Measurements from ENCODE around the gene ERI2.
A peak's percentile ranks its signal among the peaks of the same experiment; 100 is the strongest.

ERI2 gene

DNA sequence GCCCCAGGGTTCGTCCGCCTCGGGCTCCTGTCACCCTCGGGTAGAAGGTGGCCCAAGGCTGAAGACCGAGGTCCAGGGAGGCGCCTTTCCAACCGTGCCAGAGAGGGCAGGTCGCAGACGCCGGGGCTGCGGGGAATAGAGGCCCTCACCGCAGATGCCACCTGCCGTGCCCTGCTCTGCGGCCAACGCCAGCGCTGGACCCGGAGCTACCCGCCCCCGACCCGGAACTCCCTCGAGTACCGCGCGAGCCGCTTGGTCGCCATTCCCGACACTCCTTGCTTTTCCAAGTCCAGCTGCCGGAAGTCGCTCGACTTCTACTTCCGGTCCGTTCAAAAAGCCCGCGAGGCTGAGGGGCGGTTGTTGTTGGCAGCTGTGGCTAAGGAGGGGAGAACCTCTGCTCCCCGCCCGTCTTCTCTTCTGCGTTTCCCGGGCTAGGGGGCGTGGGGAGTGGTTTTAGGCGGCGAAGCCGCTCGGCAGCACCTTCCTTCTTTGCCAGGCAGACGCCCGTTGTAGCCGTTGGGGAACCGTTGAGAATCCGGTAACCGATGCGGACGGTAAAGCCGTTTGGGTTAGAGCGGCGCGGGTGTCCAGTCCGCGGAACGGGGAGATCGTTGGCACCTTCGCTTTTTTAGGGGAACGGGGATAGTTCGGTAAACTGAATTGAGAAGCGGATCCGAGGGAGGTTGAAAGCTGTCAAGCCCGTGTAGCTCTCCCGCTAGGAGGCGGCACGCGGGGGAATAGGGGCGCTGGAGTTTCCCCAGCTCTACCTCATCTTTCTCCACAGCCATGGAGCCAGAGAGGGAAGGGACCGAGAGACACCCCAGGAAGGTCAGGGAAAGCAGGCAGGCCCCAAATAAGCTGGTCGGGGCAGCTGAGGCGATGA, at the start of gene ERI2, which contains the start of gene REXO5 (continued):
- TF ChIP-seq OSR2 (tag by site-specific recombination; IDR thresholded peaks at IDR 0.05) (peak; percentile 5; the same call in 1 of the 2 replicates), SP7 (tag by site-specific recombination; IDR thresholded peaks at IDR 0.05) (peak; percentile 68), ZNF843 (tag by site-specific recombination; IDR thresholded peaks at IDR 0.05) (peak; percentile 59; the same call in 1 of the 2 replicates), ZNF302 (tag by site-specific recombination; IDR thresholded peaks at IDR 0.05; ENCODE audit: low read depth) (no peak), KLF10 (tag by site-specific recombination; IDR thresholded peaks at IDR 0.05) (peak; percentile 27; the same call in 1 of the 2 replicates), ZBTB21 (tag by site-specific recombination; IDR thresholded peaks at IDR 0.05) (peak; percentile 42; the same call in 1 of the 2 replicates), ZNF175 (tag by site-specific recombination; IDR thresholded peaks at IDR 0.05) (no peak), ZNF341 (tag by site-specific recombination; IDR thresholded peaks at IDR 0.05; ENCODE audit: low read depth) (peak; percentile 72), ZNF629 (tag by site-specific recombination; IDR thresholded peaks at IDR 0.05) (peak; percentile 80), ZNF324 (tag by site-specific recombination; IDR thresholded peaks at IDR 0.05) (peak; percentile 39), ZFP3 (tag by site-specific recombination; IDR thresholded peaks at IDR 0.05; ENCODE audit: low read depth) (no peak), KLF9 (tag by site-specific recombination; IDR thresholded peaks at IDR 0.05; ENCODE audit: low read depth) (peak; percentile 87), ZNF214 (tag by site-specific recombination; IDR thresholded peaks at IDR 0.05; ENCODE audit: borderline replicate concordance) (no peak), ZNF610 (tag by site-specific recombination; IDR thresholded peaks at IDR 0.05; ENCODE audit: borderline replicate concordance) (0 out of 2 replicates have a peak, but pooled peaks have one; percentile 27), SP3 (tag by site-specific recombination; IDR thresholded peaks at IDR 0.05) (peak; percentile 79), ZBTB8A (tag by site-specific recombination; IDR thresholded peaks at IDR 0.05) (peak; percentile 94), ZNF670 (tag by site-specific recombination; IDR thresholded peaks at IDR 0.05; ENCODE audit: low read depth) (no peak), ZBTB17 (tag by site-specific recombination; IDR thresholded peaks at IDR 0.05) (peak; percentile 64; the same call in 1 of the 2 replicates), ZBTB20 (tag by site-specific recombination; IDR thresholded peaks at IDR 0.05) (peak; percentile 94), ZFP37 (tag by site-specific recombination; IDR thresholded peaks at IDR 0.05) (0 out of 2 replicates have a peak, but pooled peaks have one; percentile 22)
- TF ChIP-seq, protein P1, sequence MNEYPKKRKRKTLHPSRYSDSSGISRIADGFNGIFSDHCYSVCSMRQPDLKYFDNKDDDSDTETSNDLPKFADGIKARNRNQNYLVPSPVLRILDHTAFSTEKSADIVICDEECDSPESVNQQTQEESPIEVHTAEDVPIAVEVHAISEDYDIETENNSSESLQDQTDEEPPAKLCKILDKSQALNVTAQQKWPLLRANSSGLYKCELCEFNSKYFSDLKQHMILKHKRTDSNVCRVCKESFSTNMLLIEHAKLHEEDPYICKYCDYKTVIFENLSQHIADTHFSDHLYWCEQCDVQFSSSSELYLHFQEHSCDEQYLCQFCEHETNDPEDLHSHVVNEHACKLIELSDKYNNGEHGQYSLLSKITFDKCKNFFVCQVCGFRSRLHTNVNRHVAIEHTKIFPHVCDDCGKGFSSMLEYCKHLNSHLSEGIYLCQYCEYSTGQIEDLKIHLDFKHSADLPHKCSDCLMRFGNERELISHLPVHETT (tag by site-specific recombination; IDR thresholded peaks at IDR 0.05): peak; percentile 21; the same call in 1 of the 2 replicates
- TF ChIP-seq, protein P2, sequence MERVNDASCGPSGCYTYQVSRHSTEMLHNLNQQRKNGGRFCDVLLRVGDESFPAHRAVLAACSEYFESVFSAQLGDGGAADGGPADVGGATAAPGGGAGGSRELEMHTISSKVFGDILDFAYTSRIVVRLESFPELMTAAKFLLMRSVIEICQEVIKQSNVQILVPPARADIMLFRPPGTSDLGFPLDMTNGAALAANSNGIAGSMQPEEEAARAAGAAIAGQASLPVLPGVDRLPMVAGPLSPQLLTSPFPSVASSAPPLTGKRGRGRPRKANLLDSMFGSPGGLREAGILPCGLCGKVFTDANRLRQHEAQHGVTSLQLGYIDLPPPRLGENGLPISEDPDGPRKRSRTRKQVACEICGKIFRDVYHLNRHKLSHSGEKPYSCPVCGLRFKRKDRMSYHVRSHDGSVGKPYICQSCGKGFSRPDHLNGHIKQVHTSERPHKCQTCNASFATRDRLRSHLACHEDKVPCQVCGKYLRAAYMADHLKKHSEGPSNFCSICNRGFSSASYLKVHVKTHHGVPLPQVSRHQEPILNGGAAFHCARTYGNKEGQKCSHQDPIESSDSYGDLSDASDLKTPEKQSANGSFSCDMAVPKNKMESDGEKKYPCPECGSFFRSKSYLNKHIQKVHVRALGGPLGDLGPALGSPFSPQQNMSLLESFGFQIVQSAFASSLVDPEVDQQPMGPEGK (tag by site-specific recombination; IDR thresholded peaks at IDR 0.05): peak; percentile 91
- TF ChIP-seq, protein P3, sequence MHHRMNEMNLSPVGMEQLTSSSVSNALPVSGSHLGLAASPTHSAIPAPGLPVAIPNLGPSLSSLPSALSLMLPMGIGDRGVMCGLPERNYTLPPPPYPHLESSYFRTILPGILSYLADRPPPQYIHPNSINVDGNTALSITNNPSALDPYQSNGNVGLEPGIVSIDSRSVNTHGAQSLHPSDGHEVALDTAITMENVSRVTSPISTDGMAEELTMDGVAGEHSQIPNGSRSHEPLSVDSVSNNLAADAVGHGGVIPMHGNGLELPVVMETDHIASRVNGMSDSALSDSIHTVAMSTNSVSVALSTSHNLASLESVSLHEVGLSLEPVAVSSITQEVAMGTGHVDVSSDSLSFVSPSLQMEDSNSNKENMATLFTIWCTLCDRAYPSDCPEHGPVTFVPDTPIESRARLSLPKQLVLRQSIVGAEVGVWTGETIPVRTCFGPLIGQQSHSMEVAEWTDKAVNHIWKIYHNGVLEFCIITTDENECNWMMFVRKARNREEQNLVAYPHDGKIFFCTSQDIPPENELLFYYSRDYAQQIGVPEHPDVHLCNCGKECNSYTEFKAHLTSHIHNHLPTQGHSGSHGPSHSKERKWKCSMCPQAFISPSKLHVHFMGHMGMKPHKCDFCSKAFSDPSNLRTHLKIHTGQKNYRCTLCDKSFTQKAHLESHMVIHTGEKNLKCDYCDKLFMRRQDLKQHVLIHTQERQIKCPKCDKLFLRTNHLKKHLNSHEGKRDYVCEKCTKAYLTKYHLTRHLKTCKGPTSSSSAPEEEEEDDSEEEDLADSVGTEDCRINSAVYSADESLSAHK (tag by site-specific recombination; IDR thresholded peaks at IDR 0.05): 0 out of 2 replicates have a peak, but pooled peaks have one; percentile 10
- TF ChIP-seq, protein P4, sequence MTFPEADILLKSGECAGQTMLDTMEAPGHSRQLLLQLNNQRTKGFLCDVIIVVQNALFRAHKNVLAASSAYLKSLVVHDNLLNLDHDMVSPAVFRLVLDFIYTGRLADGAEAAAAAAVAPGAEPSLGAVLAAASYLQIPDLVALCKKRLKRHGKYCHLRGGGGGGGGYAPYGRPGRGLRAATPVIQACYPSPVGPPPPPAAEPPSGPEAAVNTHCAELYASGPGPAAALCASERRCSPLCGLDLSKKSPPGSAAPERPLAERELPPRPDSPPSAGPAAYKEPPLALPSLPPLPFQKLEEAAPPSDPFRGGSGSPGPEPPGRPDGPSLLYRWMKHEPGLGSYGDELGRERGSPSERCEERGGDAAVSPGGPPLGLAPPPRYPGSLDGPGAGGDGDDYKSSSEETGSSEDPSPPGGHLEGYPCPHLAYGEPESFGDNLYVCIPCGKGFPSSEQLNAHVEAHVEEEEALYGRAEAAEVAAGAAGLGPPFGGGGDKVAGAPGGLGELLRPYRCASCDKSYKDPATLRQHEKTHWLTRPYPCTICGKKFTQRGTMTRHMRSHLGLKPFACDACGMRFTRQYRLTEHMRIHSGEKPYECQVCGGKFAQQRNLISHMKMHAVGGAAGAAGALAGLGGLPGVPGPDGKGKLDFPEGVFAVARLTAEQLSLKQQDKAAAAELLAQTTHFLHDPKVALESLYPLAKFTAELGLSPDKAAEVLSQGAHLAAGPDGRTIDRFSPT (tag by site-specific recombination; IDR thresholded peaks at IDR 0.05): peak; percentile 66
- TF ChIP-seq, protein P5, sequence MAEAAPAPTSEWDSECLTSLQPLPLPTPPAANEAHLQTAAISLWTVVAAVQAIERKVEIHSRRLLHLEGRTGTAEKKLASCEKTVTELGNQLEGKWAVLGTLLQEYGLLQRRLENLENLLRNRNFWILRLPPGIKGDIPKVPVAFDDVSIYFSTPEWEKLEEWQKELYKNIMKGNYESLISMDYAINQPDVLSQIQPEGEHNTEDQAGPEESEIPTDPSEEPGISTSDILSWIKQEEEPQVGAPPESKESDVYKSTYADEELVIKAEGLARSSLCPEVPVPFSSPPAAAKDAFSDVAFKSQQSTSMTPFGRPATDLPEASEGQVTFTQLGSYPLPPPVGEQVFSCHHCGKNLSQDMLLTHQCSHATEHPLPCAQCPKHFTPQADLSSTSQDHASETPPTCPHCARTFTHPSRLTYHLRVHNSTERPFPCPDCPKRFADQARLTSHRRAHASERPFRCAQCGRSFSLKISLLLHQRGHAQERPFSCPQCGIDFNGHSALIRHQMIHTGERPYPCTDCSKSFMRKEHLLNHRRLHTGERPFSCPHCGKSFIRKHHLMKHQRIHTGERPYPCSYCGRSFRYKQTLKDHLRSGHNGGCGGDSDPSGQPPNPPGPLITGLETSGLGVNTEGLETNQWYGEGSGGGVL (tag by site-specific recombination; IDR thresholded peaks at IDR 0.05): peak; percentile 33; the same call in 1 of the 2 replicates
- TF ChIP-seq, protein P6, sequence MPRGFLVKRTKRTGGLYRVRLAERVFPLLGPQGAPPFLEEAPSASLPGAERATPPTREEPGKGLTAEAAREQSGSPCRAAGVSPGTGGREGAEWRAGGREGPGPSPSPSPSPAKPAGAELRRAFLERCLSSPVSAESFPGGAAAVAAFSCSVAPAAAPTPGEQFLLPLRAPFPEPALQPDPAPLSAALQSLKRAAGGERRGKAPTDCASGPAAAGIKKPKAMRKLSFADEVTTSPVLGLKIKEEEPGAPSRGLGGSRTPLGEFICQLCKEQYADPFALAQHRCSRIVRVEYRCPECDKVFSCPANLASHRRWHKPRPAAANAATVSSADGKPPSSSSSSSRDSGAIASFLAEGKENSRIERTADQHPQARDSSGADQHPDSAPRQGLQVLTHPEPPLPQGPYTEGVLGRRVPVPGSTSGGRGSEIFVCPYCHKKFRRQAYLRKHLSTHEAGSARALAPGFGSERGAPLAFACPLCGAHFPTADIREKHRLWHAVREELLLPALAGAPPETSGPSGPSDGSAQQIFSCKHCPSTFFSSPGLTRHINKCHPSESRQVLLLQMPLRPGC (tag by site-specific recombination; IDR thresholded peaks at IDR 0.05): peak; percentile 40; the same call in 1 of the 2 replicates

Data from HEK293 (cell line).